Activated T-helper 1 cell treated with anti-CD3 and anti-CD28 coated beads, Interleukin-12 subunit alpha, Interleukin-12 subunit beta, Interleukin-2, Interleukin-4 antibody, amounts not matched to agents 30 ng/mL and 10 ng/mL and 1 ng/mL, durations not matched to agents 14 hours and 24 hours and 36 hours (primary cell): ENCODE measurements around the gene PDHB. TPM values are rescaled to one million over a fixed set of nuclear protein-coding genes. Genes with fewer than 3 reads are reported as not detected.

Source experiments
- DNase-seq: peaks from one replicate; pipeline ENCODE4 v3.0.0; 2021; ENCODE audit warnings: low spot score
- H3K27ac Mint-ChIP-seq: one replicate; pipeline ENCODE4 v1.8.0; 2021; ENCODE audit warnings: mild to moderate bottlenecking, mixed read lengths
- H3K27me3 Mint-ChIP-seq: one replicate; pipeline ENCODE4 v1.8.0; 2022; ENCODE audit warnings: mild to moderate bottlenecking, moderate library complexity, mixed read lengths; ENCODE audit not compliant: insufficient read depth
- H3K36me3 Mint-ChIP-seq: one replicate; pipeline ENCODE4 v1.8.0; 2021; ENCODE audit warnings: low read depth, mixed read lengths
- H3K4me1 Mint-ChIP-seq: one replicate; pipeline ENCODE4 v1.8.0; 2021; ENCODE audit warnings: low read depth, mixed read lengths
- H3K4me3 Mint-ChIP-seq: one replicate; pipeline ENCODE4 v1.8.0; 2021; ENCODE audit warnings: mild to moderate bottlenecking, moderate library complexity, mixed read lengths
- H3K9me3 Mint-ChIP-seq: one replicate; pipeline ENCODE4 v1.8.0; 2021; ENCODE audit warnings: mixed read lengths
- intact Hi-C: fragments of 100-400 bp; cut with micrococcal nuclease; formaldehyde crosslinking; loops from one replicate; pipeline ENCODE4 v1.15.1; 2024
- total RNA-seq: library from RNA; stranded (reverse); gene quantifications from 2 replicates; pipeline ENCODE4 v1.2.3, GENCODE V29; 2022

Gene PDHB
- total RNA-seq, 1 donor from 2014 or later, result 68.1 TPM

GRCh38 chr3:58411036-58411435, 22.6 kb downstream of the PDHB start:
- H3K9me3 Mint-ChIP-seq, result no peaks in the 10 kb centered on the region
- no peak overlapping the region for H3K4me3 Mint-ChIP-seq
- H3K36me3 Mint-ChIP-seq, result peaks cover 43% of the 10 kb centered on the region
- H3K27me3 Mint-ChIP-seq, result no peaks in the 10 kb centered on the region
- no peak for DNase-seq
- H3K27ac Mint-ChIP-seq, result no peak overlapping the region
- intact Hi-C loops, result no loop called here
- H3K4me1 Mint-ChIP-seq, result peaks cover 8% of the 10 kb centered on the region

DNA sequence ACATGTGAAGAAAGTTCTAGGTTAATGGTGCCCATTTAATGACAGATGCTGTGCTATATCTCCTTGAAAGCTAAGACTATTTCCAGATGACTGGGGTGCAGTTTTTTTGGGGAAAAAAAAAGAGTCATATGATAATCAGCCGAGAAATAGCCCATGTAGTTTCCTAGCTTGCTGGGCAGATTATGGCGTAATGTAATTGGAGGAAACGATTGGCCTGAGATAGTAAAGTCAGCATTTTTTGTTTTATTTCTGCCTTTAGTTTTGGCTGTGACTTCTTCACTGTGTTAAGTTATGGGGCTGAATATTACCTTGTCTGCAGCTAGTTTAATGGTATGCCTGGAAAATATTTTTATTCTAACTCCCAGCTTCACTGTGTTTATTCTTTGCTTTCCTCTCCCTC, 24.0 kb downstream of the PDHB start:
- Mint-ChIP-seq H3K27ac (no peak overlapping the region), H3K9me3 (no peaks in the 10 kb centered on the region), H3K36me3 (peaks cover 41% of the 10 kb centered on the region), H3K4me3 (no peak overlapping the region), H3K4me1 (peaks cover 8% of the 10 kb centered on the region), H3K27me3 (no peaks in the 10 kb centered on the region)
- no peak for DNase-seq
- intact Hi-C loops, result no loop called here

GRCh38 chr3:58408906-58409305, 24.7 kb downstream of the PDHB start:
- no peak for DNase-seq
- H3K27ac Mint-ChIP-seq, result no peak overlapping the region
- H3K4me3 Mint-ChIP-seq, result no peak overlapping the region
- peaks cover 48% of the 10 kb centered on the region for H3K36me3 Mint-ChIP-seq
- peaks cover 1% of the 10 kb centered on the region for H3K4me1 Mint-ChIP-seq
- H3K9me3 Mint-ChIP-seq, result no peaks in the 10 kb centered on the region
- no peaks in the 10 kb centered on the region for H3K27me3 Mint-ChIP-seq
- intact Hi-C loops, result no loop called here

DNA sequence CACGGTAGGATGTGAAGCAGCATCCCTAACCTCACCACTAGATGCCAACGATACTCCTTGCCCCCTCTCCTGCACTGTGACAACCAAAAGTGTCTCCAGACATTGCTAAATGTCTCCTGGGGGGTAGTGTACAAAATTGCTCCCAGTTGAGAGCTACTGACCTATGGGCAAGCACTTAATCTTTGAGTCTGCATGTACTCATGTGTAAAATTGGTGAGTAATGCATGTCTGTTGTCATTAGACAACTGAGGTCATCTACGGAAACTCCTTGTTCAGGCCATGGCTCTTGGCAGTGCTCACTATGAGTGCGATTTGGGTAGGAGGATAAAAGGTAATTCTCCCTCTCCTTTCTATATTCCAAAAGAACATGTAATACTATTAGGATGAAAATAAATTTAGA, 29.2 kb downstream of the PDHB start:
- peaks cover 39% of the 10 kb centered on the region for H3K36me3 Mint-ChIP-seq
- H3K9me3 Mint-ChIP-seq, result no peaks in the 10 kb centered on the region
- intact Hi-C loops, result no loop called here
- no peaks in the 10 kb centered on the region for H3K4me1 Mint-ChIP-seq
- peak overlapping the region; percentile 44 for H3K27ac Mint-ChIP-seq
- no peak for DNase-seq
- H3K27me3 Mint-ChIP-seq, result no peaks in the 10 kb centered on the region
- no peak overlapping the region for H3K4me3 Mint-ChIP-seq

GRCh38 chr3:58403513-58404109, 30.0 kb downstream of the PDHB start:
- peaks cover 37% of the 10 kb centered on the region for H3K36me3 Mint-ChIP-seq

DNA sequence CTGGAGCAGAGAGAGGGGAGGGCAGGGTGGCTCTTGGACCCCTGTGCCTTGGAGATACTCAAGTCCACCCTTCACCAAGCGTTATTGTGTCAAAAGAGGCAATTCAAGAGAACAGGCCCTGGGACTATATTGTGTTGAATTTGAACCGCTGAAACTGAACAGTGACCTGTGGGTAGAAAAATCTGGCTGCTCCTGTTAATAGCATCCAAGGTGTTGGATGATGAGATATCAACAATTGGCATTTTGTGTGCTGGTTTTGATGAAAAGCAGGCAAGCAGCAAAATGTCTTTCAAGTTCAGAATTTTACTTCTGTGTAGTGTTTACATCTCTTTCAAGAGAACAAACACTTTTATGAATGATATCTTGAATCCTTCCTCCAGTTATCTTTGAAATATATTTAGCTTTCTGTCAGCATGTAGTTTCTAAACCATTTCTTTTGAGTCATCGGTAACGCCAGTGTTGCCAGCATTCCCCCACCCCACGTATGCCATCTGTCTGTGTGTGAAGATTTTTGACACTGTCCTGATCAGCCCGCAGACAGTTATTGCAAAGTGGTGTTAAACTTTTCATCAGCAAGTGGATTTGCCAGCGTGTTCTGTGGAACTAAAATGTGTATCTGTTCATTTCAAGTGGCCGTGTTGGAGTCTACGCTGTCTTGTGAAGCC, 34.8 kb downstream of the PDHB start:
- no peaks in the 10 kb centered on the region for H3K4me1 Mint-ChIP-seq
- H3K36me3 Mint-ChIP-seq, result peaks cover 47% of the 10 kb centered on the region
- H3K27ac Mint-ChIP-seq, result no peak overlapping the region
- no peak for DNase-seq
- H3K27me3 Mint-ChIP-seq, result no peaks in the 10 kb centered on the region
- intact Hi-C loops, result no loop called here
- no peak overlapping the region for H3K4me3 Mint-ChIP-seq
- H3K9me3 Mint-ChIP-seq, result no peaks in the 10 kb centered on the region

More at GRCh38 chr3:58403513-58404109, 30.0 kb downstream of the PDHB start:
- Mint-ChIP-seq H3K27me3 (no peaks in the 10 kb centered on the region), H3K4me3 (no peak overlapping the region), H3K4me1 (no peaks in the 10 kb centered on the region), H3K27ac (no peak overlapping the region), H3K9me3 (no peaks in the 10 kb centered on the region)
- DNase-seq, result no peak
- intact Hi-C loops, result no loop called here

GRCh38 chr3:58394339-58394738, 39.3 kb downstream of the PDHB start:
- no peaks in the 10 kb centered on the region for H3K9me3 Mint-ChIP-seq
- no peak overlapping the region for H3K4me3 Mint-ChIP-seq
- H3K36me3 Mint-ChIP-seq, result peaks cover 43% of the 10 kb centered on the region
- no peak for DNase-seq
- no peaks in the 10 kb centered on the region for H3K27me3 Mint-ChIP-seq
- no peak overlapping the region for H3K27ac Mint-ChIP-seq
- intact Hi-C loops, result no loop called here
- H3K4me1 Mint-ChIP-seq, result peaks cover 6% of the 10 kb centered on the region

DNA sequence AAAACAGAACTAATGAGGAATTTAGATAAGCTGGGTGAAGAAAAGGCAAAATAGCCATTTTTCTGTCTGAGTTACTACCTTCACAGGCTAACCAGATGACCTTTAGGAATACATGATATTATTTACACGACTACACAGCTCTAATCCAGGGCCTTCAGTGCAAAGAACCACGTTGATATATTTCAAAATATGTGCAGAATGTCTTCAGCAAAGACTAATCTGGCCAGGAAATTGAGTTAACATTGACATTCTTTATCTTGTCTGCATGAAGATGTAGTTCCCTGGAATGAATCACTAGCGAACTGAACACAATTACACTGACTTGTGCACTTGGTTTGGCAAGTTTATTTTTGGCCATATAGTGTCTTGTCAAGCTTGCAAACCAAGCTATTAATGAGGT, 41.5 kb downstream of the PDHB start:
- intact Hi-C loops, result no loop called here
- peaks cover 25% of the 10 kb centered on the region for H3K4me1 Mint-ChIP-seq
- H3K27me3 Mint-ChIP-seq, result no peaks in the 10 kb centered on the region
- no peaks in the 10 kb centered on the region for H3K9me3 Mint-ChIP-seq
- DNase-seq, result no peak
- no peak overlapping the region for H3K27ac Mint-ChIP-seq
- peaks cover 34% of the 10 kb centered on the region for H3K36me3 Mint-ChIP-seq
- no peak overlapping the region for H3K4me3 Mint-ChIP-seq

DNA sequence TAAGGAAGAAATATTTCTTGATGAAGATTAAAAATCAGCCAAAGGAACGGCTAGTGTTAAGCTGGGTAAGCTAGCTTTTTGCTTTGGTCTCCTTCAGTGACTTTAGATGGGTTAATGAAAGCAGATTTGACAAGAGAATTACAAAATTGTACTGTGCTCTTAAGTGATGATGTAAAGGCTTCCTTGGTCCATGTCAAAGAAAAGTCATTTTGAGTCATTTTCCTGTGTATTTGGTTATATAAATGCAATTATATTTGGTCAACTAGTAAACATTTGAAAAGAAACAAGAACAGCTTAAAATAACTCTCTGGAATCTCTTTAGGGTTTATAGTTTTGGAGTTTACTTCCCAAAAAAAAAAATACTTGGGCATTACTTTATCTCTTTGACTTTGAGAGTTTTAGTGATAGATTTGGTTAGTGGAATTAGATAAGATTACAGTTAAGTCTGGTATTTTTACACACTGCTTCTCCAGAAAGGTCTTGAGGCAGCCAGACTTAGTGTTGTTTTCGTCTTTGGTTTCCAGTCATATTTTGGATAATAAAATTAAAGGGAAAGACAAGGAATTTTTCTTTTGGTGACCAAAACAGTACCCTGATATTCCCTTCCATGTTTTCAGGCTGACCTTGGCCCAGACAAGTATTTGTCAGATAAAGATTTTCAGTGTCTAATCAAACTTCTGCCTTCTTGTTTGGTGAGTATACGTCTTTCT, 42.3 kb downstream of the PDHB start:
- Mint-ChIP-seq H3K4me1 (peaks cover 32% of the 10 kb centered on the region), H3K27me3 (no peaks in the 10 kb centered on the region), H3K9me3 (no peaks in the 10 kb centered on the region), H3K36me3 (peaks cover 28% of the 10 kb centered on the region), H3K4me3 (no peak overlapping the region), H3K27ac (peak overlapping the region; percentile 66)
- no peak for DNase-seq
- intact Hi-C loops, result loop anchor here (2.0 kb wide), 1 partner anchor 71 kb away; no protein-coding TSS in a partner anchor

- H3K4me3 Mint-ChIP-seq, result no peak overlapping the region
- peaks cover 40% of the 10 kb centered on the region for H3K4me1 Mint-ChIP-seq
- H3K36me3 Mint-ChIP-seq, result peaks cover 32% of the 10 kb centered on the region
- intact Hi-C loops, result loop anchor here (5.0 kb wide), 1 partner anchor 36 kb away; no protein-coding TSS in a partner anchor
- no peaks in the 10 kb centered on the region for H3K9me3 Mint-ChIP-seq
- peak overlapping the region; percentile 58 for H3K27ac Mint-ChIP-seq
- no peak for DNase-seq
- no peaks in the 10 kb centered on the region for H3K27me3 Mint-ChIP-seq
Observed at GRCh38 chr3:58388550-58389091, 45.0 kb downstream of the PDHB start.

GRCh38 chr3:58387650-58388546, 45.7 kb downstream of the PDHB start:
- H3K27ac Mint-ChIP-seq, result peak overlapping the region; percentile 81
- intact Hi-C loops, result loop anchor here (5.0 kb wide), 1 partner anchor 36 kb away; no protein-coding TSS in a partner anchor
- H3K27me3 Mint-ChIP-seq, result no peaks in the 10 kb centered on the region
- peaks cover 32% of the 10 kb centered on the region for H3K36me3 Mint-ChIP-seq
- no peak for DNase-seq
- H3K9me3 Mint-ChIP-seq, result no peaks in the 10 kb centered on the region
- peaks cover 40% of the 10 kb centered on the region for H3K4me1 Mint-ChIP-seq
- no peak overlapping the region for H3K4me3 Mint-ChIP-seq

GRCh38 chr3:58386626-58387365, 46.8 kb downstream of the PDHB start:
- Mint-ChIP-seq H3K9me3 (no peaks in the 10 kb centered on the region), H3K36me3 (peaks cover 37% of the 10 kb centered on the region), H3K4me3 (peak overlapping the region; percentile 19), H3K4me1 (peaks cover 40% of the 10 kb centered on the region), H3K27ac (peak overlapping the region; percentile 81), H3K27me3 (no peaks in the 10 kb centered on the region)
- no peak for DNase-seq
- intact Hi-C loops, result loop anchor here (5.0 kb wide), 1 partner anchor 34 kb away; no protein-coding TSS in a partner anchor
